GM19463 (cell line): Measurements from ENCODE around the gene CAMK2B.

Experiments used
- ATAC-seq: cut with Tn5 transposase; IDR thresholded peaks from one replicate; pipeline ENCODE4 v1.9.1; 2021; ENCODE audit warnings: mild to moderate bottlenecking, moderate library complexity; ENCODE audit not compliant: unreplicated experiment

CAMK2B gene

DNA sequence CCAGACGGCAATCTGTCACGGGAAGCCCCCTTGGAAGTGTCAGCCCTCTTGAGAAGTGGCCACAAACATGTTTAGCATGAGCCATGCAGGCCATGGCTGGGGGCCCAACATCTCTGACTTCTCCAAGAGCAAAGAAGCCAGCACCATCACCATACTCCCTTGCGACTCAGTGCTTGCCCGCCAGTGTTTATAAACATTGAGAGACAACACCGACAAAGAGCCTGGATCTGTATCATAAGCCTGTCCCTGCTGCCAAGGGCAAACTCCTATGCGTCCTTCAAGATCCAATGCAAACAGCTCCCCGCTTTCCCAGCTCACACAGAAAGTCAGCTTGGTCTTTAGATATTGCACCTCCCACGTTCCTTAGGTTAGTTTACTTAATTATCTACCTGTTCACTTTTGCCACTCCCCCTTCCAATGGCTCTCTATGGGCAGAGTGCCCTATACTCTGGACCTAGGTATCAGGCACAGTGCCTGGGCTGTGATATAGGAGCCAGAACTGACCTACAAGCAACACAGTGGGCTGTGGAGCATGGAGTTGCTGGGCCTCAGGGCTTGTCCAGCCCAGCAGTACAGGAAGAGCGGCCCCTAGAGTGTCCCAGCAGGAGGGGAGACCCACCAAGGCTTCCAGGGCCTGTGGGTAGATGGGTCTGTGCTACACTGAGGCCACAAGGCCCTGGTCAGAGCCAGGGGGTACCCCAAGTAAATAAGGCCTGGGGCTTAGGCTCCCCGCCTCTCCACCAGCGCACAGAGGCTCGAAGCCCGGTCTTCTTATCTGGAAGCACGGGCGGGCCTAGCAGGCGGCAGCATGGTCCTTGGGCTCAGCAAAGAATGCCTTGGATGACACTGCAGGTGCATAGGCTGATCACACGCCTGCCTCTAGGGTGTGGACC is 37.7 kb downstream of the CAMK2B start:
- no peak for ATAC-seq

- ATAC-seq = no peak
Observed at GRCh38 chr7:44286618-44287487, 38.5 kb downstream of the CAMK2B start.

DNA sequence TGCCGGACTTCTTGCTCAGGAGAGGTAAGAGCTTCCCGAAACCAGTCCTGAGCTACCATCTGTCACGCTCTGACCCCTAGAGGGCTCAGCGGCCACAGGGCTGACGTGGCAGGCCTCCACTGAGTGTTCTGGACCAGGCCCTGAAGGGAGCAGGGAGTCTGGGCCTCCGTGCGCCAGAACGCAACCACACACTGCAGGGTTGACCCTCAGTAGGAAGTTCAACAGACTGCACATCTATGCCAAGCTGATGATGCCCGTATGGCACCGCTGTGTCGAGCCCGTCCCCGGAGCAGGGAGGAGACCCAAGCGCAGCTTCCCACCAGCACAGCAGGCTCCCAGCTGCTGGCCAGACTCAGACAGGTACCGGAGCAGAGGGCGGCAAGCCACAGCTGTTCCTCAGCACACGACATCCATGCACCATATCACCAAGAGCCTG is 39.2 kb downstream of the CAMK2B start:
- no peak for ATAC-seq

GRCh38 chr7:44285561-44285960 is 39.8 kb downstream of the CAMK2B start:
- ATAC-seq = no peak

- no peak for ATAC-seq
Observed at GRCh38 chr7:44284881-44285541, 40.4 kb downstream of the CAMK2B start.

- no peak for ATAC-seq
Observed at GRCh38 chr7:44284216-44284615, 41.2 kb downstream of the CAMK2B start.

GRCh38 chr7:44283381-44284211 is 41.8 kb downstream of the CAMK2B start:
- no peak for ATAC-seq

DNA sequence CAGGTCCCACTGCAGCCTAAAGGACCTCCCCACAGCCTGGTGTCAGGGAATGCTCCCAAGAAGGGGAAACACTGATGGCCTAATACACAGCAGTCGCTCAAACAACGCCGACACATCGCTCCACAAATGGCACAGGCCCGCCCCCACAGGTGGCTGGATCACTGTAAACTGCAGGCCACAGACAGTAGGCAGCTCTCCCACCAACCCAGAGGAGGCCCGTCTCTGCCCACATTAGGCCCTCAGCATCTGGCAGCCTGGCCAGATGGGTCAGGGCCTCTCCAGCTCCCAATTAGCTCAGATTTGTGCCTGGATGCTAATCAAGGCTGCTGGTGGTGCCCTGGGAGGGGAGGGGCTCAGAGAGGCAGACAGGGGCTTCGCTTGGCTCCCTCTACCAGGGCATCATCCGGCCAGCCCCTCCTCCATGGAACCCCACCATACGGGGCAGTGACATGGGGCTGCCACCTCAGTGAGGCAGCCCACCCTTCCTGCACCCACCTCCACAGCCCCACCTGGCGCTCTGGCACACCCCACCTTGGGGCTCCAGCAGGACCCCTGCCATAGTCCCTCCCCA is 42.7 kb downstream of the CAMK2B start:
- no peak for ATAC-seq

- ATAC-seq = no peak
Observed at GRCh38 chr7:44281811-44282600, 43.4 kb downstream of the CAMK2B start.

DNA sequence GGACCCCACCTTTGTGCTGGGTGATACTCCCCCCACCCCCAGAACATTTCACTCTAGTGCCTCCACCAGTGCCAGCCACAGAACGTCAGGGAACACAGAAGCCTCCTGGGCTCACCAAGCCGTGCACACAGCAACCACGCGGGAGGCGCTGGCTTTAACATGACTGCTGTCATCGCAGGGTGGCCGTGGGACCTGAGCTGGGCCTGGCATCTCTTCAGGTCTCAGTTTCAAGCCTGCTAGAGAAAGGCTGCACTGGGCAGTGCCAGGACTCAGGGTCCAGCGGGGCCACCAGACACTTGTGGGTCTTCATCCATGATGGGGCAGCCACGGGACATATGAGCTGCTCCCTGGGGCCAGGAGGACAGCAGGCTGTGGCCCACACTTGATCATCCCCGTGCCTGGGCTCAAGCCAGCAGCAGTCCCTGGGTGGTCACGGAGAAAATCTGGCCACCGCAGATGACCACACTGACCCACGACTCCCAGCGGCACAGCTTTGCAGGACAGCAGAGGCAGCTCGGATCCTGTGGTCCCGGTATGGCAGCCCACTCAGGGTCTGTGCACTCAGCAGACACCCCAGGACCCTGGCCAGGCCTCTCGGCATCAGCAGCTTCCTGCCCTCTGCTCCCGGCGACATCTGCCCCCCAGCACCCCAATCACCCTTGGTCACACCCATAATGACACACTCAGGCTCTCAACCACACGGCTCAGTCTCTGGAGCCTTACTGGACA is 44.2 kb downstream of the CAMK2B start:
- ATAC-seq = no peak

DNA sequence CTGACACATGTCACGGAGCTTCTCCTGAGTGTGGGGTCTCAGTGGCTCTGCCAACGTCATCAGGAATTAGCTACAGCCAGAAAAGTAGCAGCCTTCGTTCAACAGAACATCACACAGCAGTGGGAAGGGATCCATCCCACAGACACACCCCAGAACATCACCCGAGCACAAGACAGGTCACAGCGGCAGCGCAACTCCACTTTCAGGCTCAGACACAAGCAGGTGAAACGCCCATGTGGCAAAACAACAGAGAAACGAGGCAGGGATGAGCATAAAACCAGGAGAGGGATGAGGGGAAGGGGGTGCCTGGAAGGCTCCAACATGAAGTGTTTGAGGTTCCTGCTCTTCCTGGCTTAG is 44.8 kb downstream of the CAMK2B start:
- no peak for ATAC-seq

GRCh38 chr7:44279731-44280505 is 45.5 kb downstream of the CAMK2B start:
- no peak for ATAC-seq

GRCh38 chr7:44279286-44279685 is 46.1 kb downstream of the CAMK2B start:
- no peak for ATAC-seq

DNA sequence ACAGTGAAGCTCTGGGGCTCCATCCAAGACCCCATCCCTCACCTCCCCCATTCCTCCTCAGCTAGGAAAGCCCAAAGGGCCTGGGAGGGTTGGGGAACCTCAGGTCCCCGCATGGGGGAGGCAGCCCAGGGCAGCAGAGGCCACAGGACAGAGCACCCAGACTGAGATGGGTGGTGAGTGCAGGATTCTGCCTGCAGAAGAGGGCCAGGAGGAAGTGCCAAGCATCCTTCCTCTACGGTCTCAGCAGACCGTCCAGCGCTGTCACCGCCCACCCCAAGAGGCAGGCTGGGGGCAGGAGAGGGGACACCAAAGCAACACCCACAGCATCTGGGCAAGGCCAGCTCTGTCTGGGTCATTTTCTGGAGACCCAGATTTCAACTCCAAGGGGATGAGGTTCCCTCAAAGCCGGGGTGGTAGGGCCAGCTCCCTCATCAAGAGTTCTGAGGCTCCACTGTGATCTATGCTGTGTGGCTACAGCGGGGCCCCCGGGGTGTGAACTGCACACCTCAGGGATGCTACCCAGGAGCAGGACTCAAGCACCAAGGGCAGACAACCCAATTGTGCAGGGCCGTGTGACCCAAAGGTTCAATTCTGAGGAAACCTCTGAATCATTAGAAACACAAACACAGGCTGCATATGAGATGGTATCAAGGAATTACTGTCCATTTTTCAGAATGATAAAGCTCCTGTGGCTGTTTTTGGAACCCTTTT is 46.8 kb downstream of the CAMK2B start:
- ATAC-seq = no peak

GRCh38 chr7:44277851-44278250 is 47.5 kb downstream of the CAMK2B start:
- ATAC-seq = no peak

- ATAC-seq = no peak
Observed at GRCh38 chr7:44277391-44277790, 48.0 kb downstream of the CAMK2B start.

- ATAC-seq = no peak
Observed at GRCh38 chr7:44276571-44277221, 48.7 kb downstream of the CAMK2B start.
